ENCODE measurements around the gene KCNC1. TPM values are rescaled to one million over a fixed set of nuclear protein-coding genes. Genes with fewer than 3 reads are reported as not detected.

Gene KCNC1
- total and polyA plus RNA-seq, 9 of the 15 experiments (the other 6 are each of a cell fraction or from before 2014, with no cell fraction given): 0.05 to 0.08 TPM; not detected in 7

- no peak for TF ChIP-seq TFAP4 (CRISPR knock-in tag; IDR thresholded peaks at IDR 0.05; ENCODE audit: borderline replicate concordance)
- TF ChIP-seq CBX8 (IDR thresholded peaks at IDR 0.05; ENCODE audit: borderline replicate concordance, extremely low read depth, low read depth, low read length, poor library complexity, severe bottlenecking): no peak
- TF ChIP-seq GATAD2B (IDR thresholded peaks at IDR 0.05; ENCODE audit: borderline replicate concordance): no peak
- TF ChIP-seq NR0B1 (IDR thresholded peaks at IDR 0.05; ENCODE audit: partially characterized antibody): no peak
- TF ChIP-seq ARID2 (IDR thresholded peaks at IDR 0.05): no peak
- no peak for TF ChIP-seq ZNF518B (CRISPR knock-in tag; IDR thresholded peaks at IDR 0.05)
- TF ChIP-seq TSHZ1 (CRISPR knock-in tag; IDR thresholded peaks at IDR 0.05): no peak
Observed at GRCh38 chr11:17793642-17794170, 59.1 kb downstream of the KCNC1 start (continued).

All from K562 (cell line).